Measurements from ENCODE around the gene CASZ1. TPM values are rescaled to one million over a fixed set of nuclear protein-coding genes. Genes with fewer than 3 reads are reported as not detected.

Gene CASZ1
- total RNA-seq, 6 donors from 2014 or later: 39.7 to 112 (median 60.8) TPM

DNA sequence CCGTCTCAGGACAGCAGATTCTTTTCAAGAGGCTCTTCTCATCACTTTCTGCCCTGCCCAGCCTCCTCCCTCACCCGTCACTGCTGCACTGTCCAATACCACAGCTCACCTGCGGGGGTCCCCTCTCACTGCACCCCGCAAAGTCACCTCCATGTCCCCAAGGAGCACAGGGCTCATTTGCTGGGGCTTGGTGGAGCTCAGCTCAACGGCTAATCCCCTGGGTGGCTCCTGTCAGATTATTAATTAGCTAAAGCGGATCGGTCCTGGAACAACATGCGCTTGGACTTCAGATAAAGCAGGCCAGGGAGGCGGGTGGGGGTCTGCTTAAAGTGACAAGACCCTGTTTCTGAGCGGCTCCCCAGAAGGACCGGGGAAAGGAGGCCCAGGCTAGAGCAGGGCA is 43.1 kb downstream of the CASZ1 start:
- WGBS, 2 donors: 80 to 83% methylated on average over 11 of the region's 11 CpGs
- H3K36me3 ChIP-seq: no peaks in the 10 kb centered on the region
- no peak overlapping the region for H3K27ac ChIP-seq
- TF ChIP-seq, protein P1, sequence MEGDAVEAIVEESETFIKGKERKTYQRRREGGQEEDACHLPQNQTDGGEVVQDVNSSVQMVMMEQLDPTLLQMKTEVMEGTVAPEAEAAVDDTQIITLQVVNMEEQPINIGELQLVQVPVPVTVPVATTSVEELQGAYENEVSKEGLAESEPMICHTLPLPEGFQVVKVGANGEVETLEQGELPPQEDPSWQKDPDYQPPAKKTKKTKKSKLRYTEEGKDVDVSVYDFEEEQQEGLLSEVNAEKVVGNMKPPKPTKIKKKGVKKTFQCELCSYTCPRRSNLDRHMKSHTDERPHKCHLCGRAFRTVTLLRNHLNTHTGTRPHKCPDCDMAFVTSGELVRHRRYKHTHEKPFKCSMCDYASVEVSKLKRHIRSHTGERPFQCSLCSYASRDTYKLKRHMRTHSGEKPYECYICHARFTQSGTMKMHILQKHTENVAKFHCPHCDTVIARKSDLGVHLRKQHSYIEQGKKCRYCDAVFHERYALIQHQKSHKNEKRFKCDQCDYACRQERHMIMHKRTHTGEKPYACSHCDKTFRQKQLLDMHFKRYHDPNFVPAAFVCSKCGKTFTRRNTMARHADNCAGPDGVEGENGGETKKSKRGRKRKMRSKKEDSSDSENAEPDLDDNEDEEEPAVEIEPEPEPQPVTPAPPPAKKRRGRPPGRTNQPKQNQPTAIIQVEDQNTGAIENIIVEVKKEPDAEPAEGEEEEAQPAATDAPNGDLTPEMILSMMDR (IDR thresholded peaks at IDR 0.05): peak in 1 of 6 experiments; percentile 13
- no peak for TF ChIP-seq POLR2AphosphoS5 (IDR thresholded peaks at IDR 0.05)
- no peak for TF ChIP-seq POLR2A (IDR thresholded peaks at IDR 0.05)
- H3K4me1 ChIP-seq: peaks cover 8 to 20% (median 10%) of the 10 kb centered on the region in 4 donors
- H3K27me3 ChIP-seq: no peaks in the 10 kb centered on the region
- ATAC-seq (ENCODE audit: low FRiP score in 2 of 2): no peak
- H3K9me3 ChIP-seq: no peaks in the 10 kb centered on the region
- no peak overlapping the region for H3K4me3 ChIP-seq
- no peak for DNase-seq

DNA sequence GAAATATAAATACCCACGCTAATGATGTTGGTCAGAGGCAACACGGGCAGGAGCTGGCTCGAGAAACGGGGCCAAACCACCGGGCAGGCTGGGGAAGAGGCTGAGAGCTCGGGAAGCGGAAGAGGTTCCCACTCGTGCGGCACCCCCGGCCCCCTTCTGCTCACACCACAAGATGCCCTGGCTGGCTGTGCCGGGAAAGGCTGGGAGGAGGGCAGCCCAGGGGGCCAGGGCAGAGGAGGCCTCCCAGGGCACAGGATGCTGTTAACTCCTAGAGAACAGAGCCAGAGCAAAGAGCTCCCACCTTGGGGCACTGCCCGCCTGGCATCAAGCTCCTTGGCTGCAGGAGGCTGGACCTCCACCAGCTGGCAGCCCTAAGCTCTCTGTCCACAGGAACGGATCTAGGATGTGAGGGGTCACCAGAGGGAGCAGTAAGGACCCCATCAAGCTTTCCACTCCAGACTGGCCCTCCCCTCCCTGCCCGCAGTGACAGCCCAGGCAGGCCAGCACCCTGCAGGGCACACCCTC is 44.8 kb downstream of the CASZ1 start:
- WGBS, 2 donors: 83 to 88% methylated on average over 12 to 14 of the region's 14 CpGs
- TF ChIP-seq, protein P1 (IDR thresholded peaks at IDR 0.05): no peak
- TF ChIP-seq POLR2AphosphoS5 (IDR thresholded peaks at IDR 0.05): no peak
- TF ChIP-seq POLR2A (IDR thresholded peaks at IDR 0.05): no peak
- TF ChIP-seq EP300 (IDR thresholded peaks at IDR 0.05): no peak
- no peak overlapping the region for H3K4me3 ChIP-seq
- peak in 1 of 2 donors; percentile 68 for DNase-seq
- H3K27ac ChIP-seq: no peak overlapping the region
- ATAC-seq (ENCODE audit: low FRiP score in 2 of 2): no peak
- peaks cover 12 to 24% (median 15%) of the 10 kb centered on the region in 4 donors for H3K4me1 ChIP-seq
- no peaks in the 10 kb centered on the region for H3K36me3 ChIP-seq
- H3K27me3 ChIP-seq: no peaks in the 10 kb centered on the region
- no peaks in the 10 kb centered on the region for H3K9me3 ChIP-seq

DNA sequence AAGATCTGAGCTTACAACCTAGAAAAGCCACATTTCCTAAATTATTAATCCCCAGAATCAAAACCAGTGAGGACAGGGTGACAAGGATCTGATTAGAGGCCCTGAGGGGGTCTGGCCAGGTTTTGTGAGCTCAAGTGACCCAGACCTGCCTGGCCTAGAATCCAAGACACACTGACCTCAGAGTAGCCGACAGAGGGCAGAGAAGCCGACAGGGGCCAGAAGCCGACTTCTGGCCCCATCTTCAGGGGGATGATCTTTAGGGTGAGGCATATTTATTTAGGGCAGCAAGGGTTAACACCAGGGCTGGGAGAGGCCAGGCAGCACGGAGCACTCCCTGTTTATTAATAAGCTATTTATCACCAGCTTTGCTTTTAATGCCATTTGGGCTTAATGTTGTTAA is 45.3 kb downstream of the CASZ1 start:
- no peak overlapping the region for H3K27ac ChIP-seq
- no peak overlapping the region for H3K4me3 ChIP-seq
- TF ChIP-seq POLR2A (IDR thresholded peaks at IDR 0.05) (no peak), POLR2AphosphoS5 (IDR thresholded peaks at IDR 0.05) (no peak), EP300 (IDR thresholded peaks at IDR 0.05) (no peak)
- TF ChIP-seq, protein P1 (IDR thresholded peaks at IDR 0.05): no peak
- no peak for ATAC-seq (ENCODE audit: low FRiP score in 2 of 2)
- no peaks in the 10 kb centered on the region for H3K9me3 ChIP-seq
- H3K36me3 ChIP-seq: no peaks in the 10 kb centered on the region
- no peaks in the 10 kb centered on the region for H3K27me3 ChIP-seq
- WGBS, 2 donors: 77 to 84% methylated on average over 4 of the region's 4 CpGs
- peaks cover 12 to 24% (median 15%) of the 10 kb centered on the region in 4 donors for H3K4me1 ChIP-seq
- DNase-seq: no peak

DNA sequence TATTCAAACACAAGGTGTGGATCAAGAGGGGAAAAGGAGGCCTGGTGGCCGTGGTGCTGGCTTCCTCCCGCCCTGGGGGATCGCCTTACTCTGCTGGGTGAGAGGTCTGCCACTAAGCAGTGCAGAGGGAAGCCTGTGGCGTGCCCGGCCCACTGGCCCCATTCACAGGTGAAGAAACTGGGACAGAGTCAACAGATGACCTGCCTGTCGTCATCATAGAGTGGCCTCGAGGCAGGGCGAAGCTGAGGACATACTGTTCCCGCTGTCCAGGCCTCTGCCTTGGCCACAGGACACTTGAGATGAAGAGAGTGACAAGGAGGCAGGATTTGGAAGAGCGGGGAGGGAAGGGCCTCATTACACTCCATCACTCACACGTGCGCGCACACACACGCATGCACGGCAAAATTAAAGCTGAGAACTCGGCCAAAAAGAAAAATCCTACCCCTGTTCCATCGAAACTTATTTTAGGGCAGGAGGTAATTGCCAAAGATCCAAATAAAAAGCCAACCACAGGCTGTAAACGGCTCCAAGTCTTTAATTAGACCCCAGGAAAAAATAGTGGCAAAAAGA is 50.5 kb downstream of the CASZ1 start:
- Histone ChIP-seq H3K4me1 (peaks cover 8 to 27% (median 14%) of the 10 kb centered on the region in 4 donors), H3K36me3 (no peaks in the 10 kb centered on the region), H3K27me3 (no peaks in the 10 kb centered on the region), H3K27ac (peak overlapping the region; percentile 74 to 81 (median 80)), H3K4me3 (peak overlapping the region in 2 of 4 donors; percentile 13 to 23), H3K9me3 (no peaks in the 10 kb centered on the region)
- peak in 1 of 4 donors; percentile 48 for TF ChIP-seq POLR2A (IDR thresholded peaks at IDR 0.05)
- TF ChIP-seq, protein P1 (IDR thresholded peaks at IDR 0.05): no peak
- peak; percentile 89 to 100 (median 94) for TF ChIP-seq EP300 (IDR thresholded peaks at IDR 0.05)
- TF ChIP-seq POLR2AphosphoS5 (IDR thresholded peaks at IDR 0.05): peak; percentile 90 to 92
- ATAC-seq (ENCODE audit: low FRiP score in 2 of 2) (peak; percentile 72 to 94), DNase-seq (peak; percentile 86 to 94)
- 63 to 76% methylated on average over 18 of the region's 18 CpGs for WGBS, 2 donors

DNA sequence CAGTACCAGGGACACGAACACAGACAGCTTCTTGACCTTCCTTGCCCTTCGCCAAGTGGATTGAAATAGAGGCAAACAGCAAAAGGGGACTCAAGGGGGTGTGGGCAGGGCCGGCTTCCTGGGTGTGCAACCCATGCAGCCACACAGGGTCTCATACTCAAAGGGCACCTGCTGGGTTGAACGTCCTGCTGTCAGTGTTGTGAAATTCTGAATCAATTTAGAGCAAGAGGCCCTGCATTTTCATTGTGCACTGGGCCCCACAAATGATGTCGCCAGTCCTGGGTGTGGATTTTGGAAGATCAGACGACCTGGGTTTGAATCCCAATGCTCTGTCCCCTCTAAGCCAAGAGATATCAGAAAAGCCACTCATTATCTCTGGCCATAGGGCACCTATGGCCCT is 51.1 kb downstream of the CASZ1 start:
- Histone ChIP-seq H3K36me3 (no peaks in the 10 kb centered on the region), H3K4me1 (peaks cover 8 to 27% (median 14%) of the 10 kb centered on the region in 4 donors), H3K4me3 (no peak overlapping the region), H3K9me3 (no peaks in the 10 kb centered on the region), H3K27me3 (no peaks in the 10 kb centered on the region), H3K27ac (peak overlapping the region; percentile 74 to 81 (median 80))
- TF ChIP-seq POLR2A (IDR thresholded peaks at IDR 0.05) (no peak), POLR2AphosphoS5 (IDR thresholded peaks at IDR 0.05) (no peak), EP300 (IDR thresholded peaks at IDR 0.05) (no peak)
- TF ChIP-seq, protein P1 (IDR thresholded peaks at IDR 0.05): no peak
- 63 to 69% methylated on average over 3 to 6 of the region's 6 CpGs for WGBS, 2 donors
- no peak for DNase-seq
- ATAC-seq (ENCODE audit: low FRiP score in 2 of 2): no peak
